Measurements from ENCODE around the gene CDX1.

CDX1 gene

DNA sequence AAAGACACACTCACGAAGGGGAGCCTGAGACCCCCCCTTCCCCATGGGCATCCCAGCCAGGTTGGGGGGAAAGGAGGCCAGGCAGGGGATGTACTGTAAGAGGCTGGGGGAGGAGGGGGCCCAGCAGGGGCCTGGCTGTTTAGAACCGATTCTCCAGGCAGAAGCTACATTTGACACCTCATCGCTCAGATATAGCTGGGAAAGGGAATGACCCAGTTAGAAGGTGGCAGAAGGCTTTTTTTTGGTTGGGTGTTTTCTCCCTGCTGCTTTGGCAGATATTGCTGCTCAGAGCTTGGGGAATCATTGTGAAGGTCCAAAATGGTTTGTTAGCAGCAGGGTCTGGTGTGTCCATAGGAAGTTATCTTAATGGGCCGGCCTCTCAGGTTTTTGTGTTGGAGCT, 6.0 kb downstream of the CDX1 start:
- Histone ChIP-seq H3K4me1 (peaks cover 4% of the 10 kb centered on the region; the same call in 1 of the 2 replicates), H3K36me3 (no peaks in the 10 kb centered on the region), H3K27me3 (no peaks in the 10 kb centered on the region), H3K4me3 (ENCODE audit: low read depth, low read length) (no peak overlapping the region), H3K9me3 (no peaks in the 10 kb centered on the region)
- DNase-seq = no peak
- TF ChIP-seq, protein P1, sequence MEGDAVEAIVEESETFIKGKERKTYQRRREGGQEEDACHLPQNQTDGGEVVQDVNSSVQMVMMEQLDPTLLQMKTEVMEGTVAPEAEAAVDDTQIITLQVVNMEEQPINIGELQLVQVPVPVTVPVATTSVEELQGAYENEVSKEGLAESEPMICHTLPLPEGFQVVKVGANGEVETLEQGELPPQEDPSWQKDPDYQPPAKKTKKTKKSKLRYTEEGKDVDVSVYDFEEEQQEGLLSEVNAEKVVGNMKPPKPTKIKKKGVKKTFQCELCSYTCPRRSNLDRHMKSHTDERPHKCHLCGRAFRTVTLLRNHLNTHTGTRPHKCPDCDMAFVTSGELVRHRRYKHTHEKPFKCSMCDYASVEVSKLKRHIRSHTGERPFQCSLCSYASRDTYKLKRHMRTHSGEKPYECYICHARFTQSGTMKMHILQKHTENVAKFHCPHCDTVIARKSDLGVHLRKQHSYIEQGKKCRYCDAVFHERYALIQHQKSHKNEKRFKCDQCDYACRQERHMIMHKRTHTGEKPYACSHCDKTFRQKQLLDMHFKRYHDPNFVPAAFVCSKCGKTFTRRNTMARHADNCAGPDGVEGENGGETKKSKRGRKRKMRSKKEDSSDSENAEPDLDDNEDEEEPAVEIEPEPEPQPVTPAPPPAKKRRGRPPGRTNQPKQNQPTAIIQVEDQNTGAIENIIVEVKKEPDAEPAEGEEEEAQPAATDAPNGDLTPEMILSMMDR (IDR thresholded peaks at IDR 0.05; ENCODE audit: low read depth, low read length) = no peak

DNA sequence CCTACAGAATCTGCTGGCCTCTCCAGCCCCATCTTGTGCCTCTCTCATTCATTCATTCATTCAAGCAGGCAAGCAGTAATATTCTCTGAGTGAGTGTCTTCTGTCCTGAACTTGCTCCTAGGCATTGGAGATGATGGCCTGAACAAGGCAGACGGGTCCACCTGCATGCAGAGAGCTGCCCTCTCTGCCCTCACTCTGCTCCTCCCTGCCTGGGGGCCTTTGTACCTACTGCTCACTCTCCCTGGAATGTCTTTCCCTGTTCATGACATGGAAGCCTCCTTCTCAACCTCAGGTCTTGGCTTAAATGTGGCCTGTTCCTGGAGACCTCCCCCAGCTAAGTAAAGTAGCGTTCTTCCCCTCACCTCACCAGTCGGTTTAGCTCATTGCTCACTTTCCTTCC, 6.6 kb downstream of the CDX1 start:
- no peaks in the 10 kb centered on the region for H3K9me3 ChIP-seq
- H3K27me3 ChIP-seq = no peaks in the 10 kb centered on the region
- no peak for DNase-seq
- no peaks in the 10 kb centered on the region for H3K36me3 ChIP-seq
- TF ChIP-seq, protein P1 (IDR thresholded peaks at IDR 0.05; ENCODE audit: low read depth, low read length) = no peak
- H3K4me3 ChIP-seq (ENCODE audit: low read depth, low read length) = no peak overlapping the region
- H3K4me1 ChIP-seq = peaks cover 4% of the 10 kb centered on the region; the same call in 1 of the 2 replicates

DNA sequence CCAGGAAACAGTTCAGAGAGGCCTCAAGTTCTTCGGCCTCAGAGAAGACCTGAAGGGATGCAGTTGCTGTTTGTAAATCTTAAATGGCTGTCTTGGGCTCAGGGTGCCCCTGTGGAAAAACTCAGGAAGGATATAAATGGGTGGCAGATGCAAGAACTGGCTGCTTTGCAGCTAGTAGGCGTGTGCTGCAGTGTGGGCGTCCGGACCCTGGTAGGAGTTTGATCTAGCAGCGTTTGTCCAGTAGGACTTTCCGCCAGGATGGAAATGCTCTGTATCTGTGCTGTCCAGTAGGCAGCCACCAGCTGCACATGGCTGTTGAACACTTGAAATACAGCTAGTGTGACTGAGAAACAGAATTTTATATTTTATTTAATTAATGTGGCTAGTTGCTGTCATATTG, 7.7 kb downstream of the CDX1 start:
- Histone ChIP-seq H3K9me3 (no peaks in the 10 kb centered on the region), H3K27me3 (no peaks in the 10 kb centered on the region), H3K4me1 (peaks cover 4% of the 10 kb centered on the region; the same call in 1 of the 2 replicates), H3K4me3 (ENCODE audit: low read depth, low read length) (no peak overlapping the region), H3K36me3 (no peaks in the 10 kb centered on the region)
- no peak for DNase-seq
- TF ChIP-seq, protein P1 (IDR thresholded peaks at IDR 0.05; ENCODE audit: low read depth, low read length) = no peak

DNA sequence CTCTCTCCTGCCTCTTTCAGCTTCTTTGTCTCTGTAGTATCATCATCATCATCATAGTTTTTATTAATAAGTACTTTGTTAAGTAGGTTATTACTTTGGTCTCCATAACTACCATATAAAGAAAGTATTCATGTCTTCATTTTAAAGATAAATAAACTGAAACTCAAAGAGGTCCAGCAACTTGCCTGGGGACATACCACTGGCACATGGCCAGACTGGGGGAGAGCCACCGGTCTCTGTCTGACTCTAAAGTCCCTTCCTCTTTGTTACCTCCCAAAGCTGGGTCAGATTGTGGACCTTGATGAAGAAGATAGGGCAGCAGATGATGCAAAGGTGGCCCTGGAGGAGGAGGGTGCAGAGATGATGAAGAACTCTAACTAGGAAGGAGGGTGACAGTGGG, 8.5 kb downstream of the CDX1 start:
- Histone ChIP-seq H3K4me3 (ENCODE audit: low read depth, low read length) (no peak overlapping the region), H3K36me3 (no peaks in the 10 kb centered on the region), H3K4me1 (peaks cover 4% of the 10 kb centered on the region; the same call in 1 of the 2 replicates), H3K27me3 (no peaks in the 10 kb centered on the region), H3K9me3 (no peaks in the 10 kb centered on the region)
- TF ChIP-seq, protein P1 (IDR thresholded peaks at IDR 0.05; ENCODE audit: low read depth, low read length) = no peak
- no peak for DNase-seq

DNA sequence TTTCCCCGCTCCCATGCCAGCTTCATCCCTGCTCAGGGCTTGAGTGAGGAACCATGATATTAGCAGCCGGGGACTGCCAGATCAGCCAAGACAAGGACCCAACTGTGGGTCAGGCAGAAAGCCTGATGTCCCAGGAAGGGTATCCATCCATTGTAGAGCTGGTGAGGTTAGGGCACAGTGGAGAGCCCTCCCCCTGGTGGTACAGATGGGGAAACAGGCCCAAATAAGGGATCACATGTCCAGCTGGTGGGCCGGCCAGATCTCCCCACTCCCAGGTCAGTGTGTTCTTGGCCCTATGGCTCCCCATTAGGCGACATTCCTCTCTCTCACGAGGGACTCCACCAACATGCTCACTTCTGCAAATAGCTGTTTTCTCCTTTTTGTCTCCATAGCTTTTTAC, 9.0 kb downstream of the CDX1 start:
- peak; percentile 65 for DNase-seq
- peaks cover 4% of the 10 kb centered on the region; the same call in 1 of the 2 replicates for H3K4me1 ChIP-seq
- no peaks in the 10 kb centered on the region for H3K9me3 ChIP-seq
- TF ChIP-seq, protein P1 (IDR thresholded peaks at IDR 0.05; ENCODE audit: low read depth, low read length) = peak; percentile 82
- H3K36me3 ChIP-seq = no peaks in the 10 kb centered on the region
- H3K27me3 ChIP-seq = no peaks in the 10 kb centered on the region
- no peak overlapping the region for H3K4me3 ChIP-seq (ENCODE audit: low read depth, low read length)

DNA sequence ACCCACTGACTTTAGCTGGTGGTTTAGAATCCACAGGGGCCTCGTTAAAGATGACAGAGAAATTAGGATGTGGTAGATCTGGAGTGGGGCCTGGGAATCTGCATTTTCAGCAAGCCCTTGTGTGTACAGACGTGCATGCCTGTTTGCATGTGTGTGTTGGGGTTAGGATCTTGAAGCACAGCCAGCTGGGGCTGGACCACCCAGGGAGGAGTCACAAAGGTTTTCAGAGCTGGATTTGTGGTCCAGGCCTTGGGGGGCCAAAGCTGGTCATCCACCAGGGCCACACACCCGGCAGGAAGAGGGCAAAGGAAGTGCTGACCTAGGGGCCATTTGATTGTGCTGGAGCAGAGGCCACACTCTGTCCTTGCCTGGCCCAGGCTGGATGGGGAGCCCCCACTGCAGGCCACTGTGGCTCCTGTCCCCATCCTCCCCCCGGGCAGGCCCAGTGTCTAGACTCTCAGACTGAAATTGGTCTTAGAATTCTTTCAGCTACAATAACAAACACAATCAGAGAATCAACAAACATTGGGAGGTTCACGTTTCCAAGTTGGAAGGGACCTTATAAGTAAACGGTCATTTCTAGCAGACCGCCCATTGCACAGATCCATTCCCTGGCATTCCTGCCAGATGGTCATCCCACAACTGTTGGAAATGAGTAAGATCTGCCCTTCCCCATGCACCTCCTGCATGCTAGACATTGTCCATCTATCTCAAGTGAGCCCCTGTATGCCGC, 10.3 kb downstream of the CDX1 start:
- DNase-seq = no peak
- Histone ChIP-seq H3K4me3 (ENCODE audit: low read depth, low read length) (no peak overlapping the region), H3K4me1 (peaks cover 4% of the 10 kb centered on the region; the same call in 1 of the 2 replicates), H3K36me3 (no peaks in the 10 kb centered on the region), H3K9me3 (no peaks in the 10 kb centered on the region), H3K27me3 (no peaks in the 10 kb centered on the region)
- TF ChIP-seq, protein P1 (IDR thresholded peaks at IDR 0.05; ENCODE audit: low read depth, low read length) = no peak
